SK-MEL-5 (cell line): Measurements from ENCODE around the gene ISYNA1. TPM values are rescaled to one million over a fixed set of nuclear protein-coding genes. Genes with fewer than 3 reads are reported as not detected.
"Not testable (repeated sequence)": the region's sequence is repeated elsewhere in the genome, so short reads cannot be mapped to it uniquely, and the experiment has no call there.

ENCODE experiments used
- DNase-seq: peaks from one replicate; pipeline ENCODE4 v3.0.0-alpha.2; 2016; ENCODE audit warnings: low read depth, low spot score
- in situ Hi-C: cut with HindIII; loops from 2 replicates; pipeline ENCODE4 v1.10.0; 2016; ENCODE audit warnings: low sequenced_read_pairs, high pct_unique_total_duplicates, low pct_unique_long_range_greater_than_20kb
- total RNA-seq: library from RNA; depleted of rRNA; stranded (reverse); fragments of >200 nt; shearing (Covaris generic); gene quantifications from 2 replicates; pipeline ENCODE4 v1.2.3, GENCODE V29; 2014

ISYNA1 gene
- total RNA-seq, 1 experiment from 2014 or later = 8.3 TPM

DNA sequence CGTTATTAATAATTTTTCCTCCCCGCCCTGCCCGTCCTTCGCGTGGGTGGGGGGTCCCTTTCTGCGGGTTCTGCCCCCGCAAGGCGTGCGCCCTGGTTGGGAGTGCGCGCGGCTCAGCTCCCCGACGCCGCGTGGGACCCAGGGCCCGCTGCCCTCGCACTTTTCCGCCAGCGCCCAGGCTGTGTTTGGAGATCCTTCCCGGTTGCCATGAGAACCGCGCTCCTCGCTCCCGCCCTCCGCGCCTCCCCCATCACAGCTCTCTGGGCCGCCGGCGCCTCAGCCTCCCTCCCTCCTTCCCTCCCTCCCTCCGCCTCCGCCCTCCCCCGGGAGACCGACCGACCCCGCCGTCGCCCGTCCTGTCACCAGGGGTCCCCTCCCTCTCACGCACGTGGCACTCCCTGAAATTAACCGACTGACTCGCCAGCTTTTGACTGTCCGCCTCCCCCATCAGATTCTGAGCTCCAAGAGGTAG lies 21.1 kb downstream of the ISYNA1 start:
- peak; percentile 51 for DNase-seq
- in situ Hi-C loops = no loop called here

DNA sequence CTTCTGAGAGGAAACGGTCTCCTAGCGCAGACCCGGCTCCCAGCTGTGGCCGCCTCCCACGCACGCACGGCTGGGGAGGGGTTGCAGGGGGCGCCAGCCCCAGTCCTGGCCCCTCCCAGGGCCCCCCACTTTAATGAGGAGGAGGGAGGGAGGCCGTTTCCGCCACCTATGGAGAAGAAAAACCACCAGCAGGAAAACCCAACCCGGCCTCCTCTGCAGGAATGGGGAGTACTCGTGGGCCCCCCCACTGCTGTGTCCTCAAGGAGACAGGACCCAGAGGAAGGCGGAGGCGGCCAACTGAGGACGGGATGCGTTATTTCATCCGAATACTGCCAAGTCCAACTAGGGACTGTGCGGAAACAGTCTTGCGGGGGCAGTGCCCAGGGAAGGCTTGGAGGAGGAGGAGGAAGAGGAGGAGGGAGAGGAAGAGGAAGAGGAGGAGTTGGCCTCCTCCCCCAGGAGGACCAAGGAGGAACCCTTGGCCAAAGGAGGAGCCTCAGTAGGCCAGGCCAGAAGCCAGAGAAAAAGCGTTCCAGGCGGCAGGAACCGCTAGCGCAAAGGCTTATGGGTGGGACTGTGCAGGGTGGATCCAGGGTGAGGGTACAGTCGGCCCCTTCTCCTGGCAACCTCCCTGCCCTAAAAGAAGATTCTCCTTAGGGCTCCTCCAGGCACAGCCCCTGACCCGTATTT lies 22.6 kb downstream of the ISYNA1 start:
- in situ Hi-C loops = no loop called here
- no peak for DNase-seq

DNA sequence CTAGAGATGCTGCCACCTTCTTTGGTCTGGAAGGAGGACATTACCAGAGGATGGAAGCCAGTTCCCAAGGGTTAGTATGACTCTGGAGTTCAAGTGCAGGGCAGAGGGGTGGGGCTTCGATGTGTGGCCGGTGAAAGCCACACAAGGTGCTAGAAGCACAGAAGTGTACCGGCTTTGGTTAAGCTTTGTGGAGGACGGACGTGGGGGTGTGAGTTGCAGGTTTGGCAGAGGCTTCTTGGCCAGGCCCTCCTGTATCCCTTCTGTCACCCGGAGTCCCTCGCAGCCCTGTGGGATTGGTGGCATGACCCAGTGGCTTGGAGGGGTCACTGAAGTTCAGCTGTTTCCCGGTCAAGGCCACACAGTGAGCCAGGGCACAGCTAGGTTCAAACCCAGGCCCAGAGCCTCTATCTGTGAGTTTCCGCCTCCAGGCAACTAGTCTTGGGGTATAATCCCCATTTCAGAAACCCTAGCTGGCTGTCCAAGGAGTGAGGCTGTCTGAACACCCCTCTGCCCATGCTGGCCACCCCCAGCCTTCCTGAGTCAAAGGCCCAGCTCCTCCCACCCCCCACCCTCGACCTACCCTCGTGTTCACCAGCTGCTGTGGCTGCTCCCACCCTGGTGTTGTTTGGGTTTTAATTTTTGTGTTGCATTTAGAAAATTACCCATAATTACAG lies 23.3 kb downstream of the ISYNA1 start:
- no peak for DNase-seq

DNA sequence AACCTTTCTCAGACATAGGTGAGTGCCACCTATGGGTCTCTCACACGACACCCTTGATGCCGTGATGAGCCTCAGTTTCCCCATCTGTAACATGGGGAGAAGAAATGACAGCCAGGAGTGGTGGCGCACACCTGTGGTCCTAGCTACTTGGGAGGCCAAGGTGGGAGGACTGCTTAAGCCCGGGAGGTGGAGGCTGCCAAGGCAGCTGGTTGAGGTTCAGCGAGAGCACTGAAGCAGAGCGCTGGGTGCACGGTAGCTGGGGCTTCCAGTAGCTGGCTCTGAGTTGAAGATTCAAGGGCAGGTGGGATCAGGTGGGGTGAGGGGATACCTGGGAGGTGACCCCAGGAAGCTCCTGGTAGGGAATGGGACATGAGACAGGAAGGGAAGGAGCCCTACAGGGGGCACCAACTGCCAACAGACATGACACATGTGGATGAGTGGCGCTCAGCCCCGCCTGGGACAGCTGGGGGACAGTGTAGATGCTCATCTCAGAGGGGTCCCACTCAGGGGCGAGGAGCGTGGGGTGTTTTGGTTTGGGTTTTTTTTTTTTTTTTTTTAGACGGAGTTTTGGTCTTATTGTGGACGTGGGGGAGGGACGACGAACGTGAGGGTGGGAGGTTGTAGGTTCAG lies 25.2 kb downstream of the ISYNA1 start:
- DNase-seq = no peak
- in situ Hi-C loops = no loop called here

More for the DNA sequence above, 23.3 kb downstream of the ISYNA1 start:
- in situ Hi-C loops = no loop called here

DNA sequence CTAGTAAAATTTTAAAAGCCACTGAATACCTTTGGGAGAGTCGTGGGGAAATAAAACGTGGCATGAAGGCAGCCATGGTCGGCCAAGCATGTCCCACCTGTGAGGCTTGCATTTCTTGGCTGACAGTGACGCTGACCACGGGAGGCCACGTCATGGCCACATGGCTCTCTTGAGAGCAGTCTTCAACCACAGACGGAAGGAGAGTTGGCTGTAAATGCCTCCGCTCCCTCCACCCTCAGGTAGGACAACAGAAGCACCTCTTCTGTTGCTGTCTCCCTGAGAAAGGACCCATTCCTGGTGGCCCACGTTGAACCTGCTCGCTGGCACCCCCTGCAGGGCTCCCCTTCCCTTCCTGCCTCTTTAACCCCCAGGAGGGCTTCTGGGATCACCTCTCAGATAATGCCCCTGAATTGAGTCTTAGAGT lies 29.9 kb downstream of the ISYNA1 start:
- peak; percentile 59 for DNase-seq
- in situ Hi-C loops = no loop called here

DNA sequence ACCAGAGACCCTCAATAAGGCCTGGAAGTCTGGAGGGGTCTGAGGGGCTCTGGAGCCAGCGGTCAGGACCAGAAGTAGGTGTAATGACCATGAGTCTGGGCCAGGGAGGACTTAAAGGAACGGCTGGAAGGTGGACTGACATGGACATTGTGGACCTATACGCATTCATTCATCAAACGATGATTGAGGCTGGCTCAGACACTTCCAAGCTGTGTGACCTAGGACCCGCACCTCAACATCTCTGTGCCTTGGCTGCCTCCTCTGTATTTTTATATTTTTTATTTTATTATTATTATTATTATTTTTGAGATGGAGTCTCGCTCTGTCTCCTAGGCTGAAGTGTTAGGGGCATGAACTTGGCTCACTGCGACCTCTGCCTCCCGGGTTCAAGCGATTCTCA lies 31.2 kb downstream of the ISYNA1 start:
- in situ Hi-C loops = no loop called here
- no peak for DNase-seq

DNA sequence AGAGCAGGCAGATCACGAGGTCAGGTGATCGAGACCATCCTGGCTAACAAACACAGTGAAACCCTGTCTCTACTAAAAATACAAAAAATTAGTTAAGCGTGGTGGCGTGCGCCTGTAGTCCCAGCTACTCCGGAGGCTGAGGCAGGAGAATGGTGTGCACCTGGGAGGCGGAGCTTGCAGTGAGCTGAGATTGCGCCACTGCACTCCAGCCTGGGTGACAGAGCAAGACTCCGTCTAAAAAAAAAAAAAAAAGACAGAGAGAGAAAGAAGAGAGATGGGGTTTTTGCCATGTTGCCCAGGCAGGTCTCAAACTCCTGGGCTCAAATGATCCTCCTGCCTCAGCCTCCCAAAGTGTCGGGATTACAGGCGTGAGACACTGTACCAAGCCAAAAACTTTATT lies 32.2 kb downstream of the ISYNA1 start:
- in situ Hi-C loops, DNase-seq: not testable (repeated sequence)

DNA sequence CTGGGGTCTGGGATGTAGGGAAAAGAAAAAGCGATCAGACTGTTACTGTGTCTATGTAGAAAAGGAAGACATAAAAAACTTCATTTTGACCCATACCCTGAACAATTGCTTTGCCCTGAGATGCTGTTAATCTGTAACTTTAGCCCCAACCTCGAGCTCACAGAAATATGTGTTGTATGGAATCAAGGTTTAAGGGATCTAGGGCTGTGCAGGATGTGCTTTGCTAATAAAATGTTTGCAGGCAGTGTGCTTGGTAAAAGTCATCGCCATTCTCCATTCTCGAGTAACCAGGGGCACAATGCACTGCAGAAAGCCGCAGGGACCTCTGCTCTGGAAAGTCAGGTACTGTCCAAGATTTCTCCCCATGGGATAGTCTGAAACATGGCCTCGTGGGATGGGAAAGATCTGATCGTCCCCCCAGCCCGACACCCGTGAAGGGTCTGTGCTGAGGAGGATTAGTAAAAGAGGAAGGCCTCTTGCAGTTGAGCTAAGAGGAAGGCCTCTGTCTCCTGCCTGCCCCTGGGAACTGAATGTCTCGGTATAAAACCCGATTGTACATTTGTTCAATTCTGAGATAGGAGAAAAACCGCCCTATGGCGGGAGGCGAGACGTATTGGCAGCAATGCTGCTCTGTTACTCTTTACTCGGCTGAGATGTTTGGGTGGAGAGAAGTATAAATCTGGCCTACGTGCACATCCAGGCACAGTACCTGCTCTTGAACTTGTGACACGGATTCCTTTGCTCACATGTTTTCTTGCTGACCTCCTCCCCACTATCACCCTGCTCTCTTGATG lies 35.3 kb downstream of the ISYNA1 start:
- DNase-seq, in situ Hi-C loops: not testable (repeated sequence)

DNA sequence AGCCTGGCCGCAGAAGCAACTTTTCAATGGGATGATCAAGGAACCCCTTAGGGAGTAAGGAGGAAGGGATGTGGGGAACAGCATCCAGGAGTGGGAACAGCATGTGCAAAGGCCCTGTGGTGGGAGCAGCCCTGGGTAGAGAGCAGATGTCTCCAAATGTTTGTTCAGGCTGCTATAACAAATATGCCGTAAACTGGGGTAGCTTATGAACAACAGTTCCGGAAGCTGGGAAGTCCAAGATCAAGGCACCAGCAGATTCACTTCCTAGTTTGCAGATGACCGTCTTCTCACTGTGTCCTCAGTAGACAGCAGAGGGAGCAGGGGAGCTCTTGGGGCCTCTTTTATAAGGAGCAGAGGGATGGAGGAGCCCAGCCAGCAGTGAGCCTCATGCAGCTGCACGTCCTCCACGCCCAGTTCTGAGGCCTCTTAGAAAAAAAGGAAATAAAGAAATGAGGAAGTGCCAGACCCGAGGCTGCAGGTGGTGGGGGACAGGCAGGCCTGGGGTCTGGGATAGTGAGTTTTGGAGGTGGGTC lies 36.3 kb downstream of the ISYNA1 start:
- in situ Hi-C loops = no loop called here
- DNase-seq = peak; percentile 50

DNA sequence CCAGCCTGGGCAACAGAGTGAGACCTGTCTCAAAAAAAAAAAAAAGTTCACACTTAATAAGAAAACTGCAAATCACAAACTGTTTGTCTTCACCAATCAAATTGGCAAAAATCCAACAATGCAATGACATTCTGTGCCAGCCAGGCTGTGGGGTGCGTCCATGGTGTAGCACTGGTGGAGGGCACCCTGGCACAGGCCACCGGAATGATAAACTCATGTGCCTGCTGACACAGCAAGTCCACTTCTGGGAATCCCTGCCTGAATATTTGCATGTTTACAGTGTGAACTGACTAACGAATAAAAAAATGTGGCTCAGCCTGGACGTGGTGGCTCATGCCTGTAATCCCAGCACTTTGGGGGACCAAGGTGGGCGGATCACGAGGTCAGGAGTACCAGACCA lies 38.9 kb downstream of the ISYNA1 start:
- in situ Hi-C loops = no loop called here
- no peak for DNase-seq

DNA sequence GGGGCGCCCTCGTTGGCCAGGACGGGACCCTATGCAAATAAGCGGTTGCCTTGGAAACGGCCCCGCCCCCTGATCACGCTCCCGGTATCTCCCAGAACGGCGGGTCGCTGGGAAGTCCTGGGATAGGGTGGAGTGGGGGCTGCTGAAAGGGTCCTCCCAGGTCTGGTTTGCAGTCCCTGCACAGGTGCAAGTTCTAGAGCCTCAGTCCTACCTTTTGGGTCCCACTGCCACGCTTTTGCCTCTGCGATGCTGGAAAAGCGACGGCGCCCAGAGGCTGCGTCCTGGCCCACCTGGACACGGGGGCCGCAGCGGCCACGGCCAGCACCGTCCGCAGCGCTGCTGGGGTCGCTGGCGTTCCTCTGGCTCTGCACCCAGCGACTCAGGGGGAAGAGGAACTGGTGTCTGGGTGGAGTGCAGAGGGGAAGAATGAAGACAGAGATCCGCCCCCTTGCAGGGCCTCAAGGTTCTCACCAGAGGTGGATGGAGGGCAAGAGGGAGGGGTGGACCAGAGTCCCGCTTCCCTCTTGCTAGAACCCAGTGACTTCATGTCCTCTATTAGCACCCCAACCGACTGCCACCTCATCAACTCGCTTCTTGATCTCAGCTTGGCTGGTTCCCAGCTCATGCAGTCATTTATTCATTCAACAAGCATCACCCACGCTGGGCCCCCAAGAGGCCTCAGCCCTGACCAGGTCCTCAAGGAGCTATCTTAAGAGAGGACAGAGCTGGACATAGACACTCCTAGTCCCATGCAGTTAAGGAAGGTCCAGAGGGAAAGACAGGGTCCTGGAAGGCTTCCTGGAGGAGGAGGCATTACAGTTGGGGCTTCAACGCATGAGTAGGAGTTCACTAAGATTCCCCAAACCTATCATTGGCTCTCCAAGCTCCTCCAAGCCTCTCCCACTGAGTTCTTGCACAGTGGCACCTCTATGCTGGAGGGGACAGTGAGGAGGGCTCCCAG lies 40.4 kb downstream of the ISYNA1 start, which contains the start of gene LRRC25:
Gene LRRC25, minus strand, starts transcription at position 381 of the 961 bp plus-strand sequence. CDS start 659 bp downstream, outside the sequence.
- in situ Hi-C loops = no loop called here

DNA sequence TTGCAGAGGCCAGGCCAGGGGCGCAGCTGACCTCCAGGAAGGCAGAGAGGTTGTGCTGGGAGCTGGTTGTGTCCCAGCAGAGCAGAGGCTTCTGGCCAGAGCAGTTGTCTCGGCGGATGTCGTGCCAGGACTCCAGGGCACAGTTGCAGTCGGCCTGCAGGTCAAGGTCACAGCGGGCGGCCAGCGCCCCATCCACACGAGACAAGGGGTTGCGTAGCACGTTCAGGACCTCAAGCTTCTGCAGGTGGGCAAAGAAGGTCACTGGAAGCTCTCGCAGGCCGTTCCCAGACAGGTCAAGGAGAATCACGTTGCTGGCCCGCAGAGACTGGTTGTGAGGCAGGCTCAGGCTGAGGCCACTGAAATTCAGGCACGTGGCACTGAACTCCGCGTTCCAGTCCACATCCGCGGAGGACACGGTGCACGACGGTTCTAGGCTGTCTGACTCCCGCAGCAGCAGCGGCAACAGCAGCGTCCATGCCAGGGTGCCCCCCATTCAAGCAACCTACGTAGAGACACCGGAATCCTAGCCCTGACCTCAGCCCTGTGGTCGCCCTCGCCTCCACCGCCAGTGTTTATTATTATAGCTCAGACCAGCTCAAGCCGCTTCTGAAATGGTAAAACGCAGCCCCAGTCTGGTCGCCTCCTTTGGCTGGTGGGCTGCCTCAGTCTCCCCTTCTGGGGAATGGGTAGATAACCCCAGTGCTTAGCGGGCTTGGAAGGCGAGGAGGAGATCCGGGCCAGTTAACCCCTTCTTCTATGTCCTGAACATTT lies 41.3 kb downstream of the ISYNA1 start:
- no peak for DNase-seq
- in situ Hi-C loops = no loop called here

More for the DNA sequence above, 40.4 kb downstream of the ISYNA1 start, which contains the start of gene LRRC25:
- DNase-seq = no peak

DNA sequence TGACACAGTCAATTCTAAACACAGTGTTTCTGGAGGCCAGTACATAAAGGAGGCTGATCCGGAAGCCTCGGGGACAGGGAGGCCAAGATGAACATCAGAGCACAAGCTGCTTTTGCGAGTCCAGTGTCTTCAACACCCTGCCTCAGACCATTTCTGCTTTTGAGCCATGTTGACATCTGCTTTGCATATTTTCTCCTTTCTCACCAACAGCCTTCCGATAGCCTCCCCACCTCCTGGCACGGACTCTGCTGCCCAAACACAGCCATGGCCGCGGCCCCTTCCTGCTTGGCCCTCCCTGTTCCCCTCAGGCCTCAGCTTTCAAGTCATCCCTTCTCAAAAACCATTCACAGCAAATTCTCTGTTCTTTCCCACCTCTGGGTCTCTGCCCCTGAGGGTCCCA lies 44.1 kb downstream of the ISYNA1 start:
- in situ Hi-C loops = no loop called here
- DNase-seq = no peak

DNA sequence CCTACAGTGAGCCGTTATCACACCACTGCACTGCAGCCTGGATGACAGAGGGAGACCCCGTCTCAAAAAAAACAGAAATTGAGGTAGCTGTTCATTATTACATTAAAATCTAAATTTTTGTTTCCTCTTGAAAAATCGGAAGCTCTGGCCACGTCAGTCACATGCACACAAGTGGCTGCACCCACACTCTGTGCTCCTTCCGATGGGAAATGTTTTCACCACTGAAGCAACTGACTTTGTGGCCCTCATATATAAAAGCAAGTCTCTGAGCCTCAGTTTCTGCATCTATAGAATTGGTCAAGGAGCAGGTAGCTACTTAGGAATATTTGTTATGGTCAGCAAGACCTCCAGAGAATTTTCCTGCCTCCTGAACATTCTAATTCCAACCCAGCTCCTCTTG lies 45.0 kb downstream of the ISYNA1 start:
- in situ Hi-C loops = no loop called here
- no peak for DNase-seq

DNA sequence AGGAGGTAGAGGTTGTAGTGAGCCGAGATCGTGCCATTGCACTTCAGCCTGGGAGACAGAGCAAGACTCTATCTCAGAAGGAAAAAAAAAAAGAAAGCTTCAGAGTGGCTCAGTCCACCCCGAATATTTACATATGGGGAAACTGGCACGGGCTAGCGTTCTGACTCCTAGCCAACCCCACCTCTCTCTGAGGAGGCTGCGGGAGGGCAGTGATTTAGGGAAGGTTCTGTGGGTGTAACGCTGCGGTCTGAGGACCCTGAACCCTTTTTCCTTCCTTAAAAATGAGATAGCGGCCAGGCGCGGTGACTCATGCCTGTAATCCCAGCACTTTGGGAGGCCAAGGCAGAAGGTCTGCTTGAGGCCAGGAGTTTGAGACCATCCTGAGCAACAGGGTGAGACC lies 45.5 kb downstream of the ISYNA1 start:
- in situ Hi-C loops = no loop called here
- DNase-seq = no peak

DNA sequence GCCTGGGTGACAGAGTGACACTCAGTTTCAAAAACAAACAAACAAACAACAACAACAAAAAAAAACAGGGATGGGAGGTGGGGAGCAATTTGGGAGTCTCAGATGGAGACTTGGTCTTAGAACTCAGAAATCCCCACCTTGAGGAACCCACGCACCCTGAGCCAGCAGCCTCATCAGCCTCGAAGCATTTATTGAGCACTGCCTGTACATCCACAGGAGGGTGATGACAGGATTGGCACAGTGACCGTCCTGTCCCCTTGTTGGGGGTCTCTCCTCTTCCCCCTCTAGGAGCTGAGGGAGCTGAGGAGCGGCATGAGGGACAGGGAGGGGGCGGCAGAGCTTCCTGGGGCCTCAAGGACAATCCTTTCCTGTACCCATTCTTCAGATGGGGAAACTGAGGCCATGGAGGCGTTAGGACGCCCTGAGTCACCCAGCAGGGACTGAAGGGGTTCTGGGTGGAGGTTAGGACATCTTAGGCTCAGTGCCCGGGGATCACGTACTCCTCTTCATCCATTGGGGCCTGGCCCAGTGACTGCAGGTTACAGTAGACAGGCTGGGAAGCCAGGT lies 46.3 kb downstream of the ISYNA1 start:
- no peak for DNase-seq
- in situ Hi-C loops = no loop called here
